DOHH2 (cell line): ENCODE results near the gene ODF2.
"Not testable (repeated sequence)": the region's sequence is repeated elsewhere in the genome, so short reads cannot be mapped to it uniquely, and the experiment has no call there.

Experiments used
- H3F3A ChIP-seq: fragments of 200-600 bp; sonication (generic), shearing (Covaris generic); 2 replicates; pipeline ENCODE4 v1.6.0; 2016; ENCODE audit warnings: antibody characterized with exemption, mild to moderate bottlenecking; ENCODE audit not compliant: control insufficient read depth, insufficient read depth
- H3K27ac ChIP-seq: fragments of 200-600 bp; sonication (generic); 2 replicates; pipeline ENCODE4 v1.5.1; 2014; ENCODE audit warnings: low read depth, mild to moderate bottlenecking, low read length, moderate library complexity
- H3K27me3 ChIP-seq: fragments of 200-600 bp; sonication (generic); 2 replicates; pipeline ENCODE4 v1.6.1; 2014; ENCODE audit warnings: mild to moderate bottlenecking, low read length, mixed read lengths; ENCODE audit not compliant: control insufficient read depth
- H3K36me3 ChIP-seq: fragments of 200-600 bp; sonication (generic); 2 replicates; pipeline ENCODE4 v1.6.1; 2014; ENCODE audit warnings: mild to moderate bottlenecking, low read length, moderate library complexity, mixed read lengths; ENCODE audit not compliant: control insufficient read depth
- H3K4me1 ChIP-seq: fragments of 200-600 bp; sonication (generic); 2 replicates; pipeline ENCODE4 v1.6.1; 2014; ENCODE audit warnings: mild to moderate bottlenecking, low read length, mixed read lengths; ENCODE audit not compliant: control insufficient read depth
- H3K4me2 ChIP-seq: fragments of 200-600 bp; sonication (generic); 2 replicates; pipeline ENCODE4 v1.6.0; 2014; ENCODE audit warnings: mild to moderate bottlenecking, low read length, moderate library complexity
- H3K4me3 ChIP-seq: fragments of 200-600 bp; sonication (generic); 2 replicates; pipeline ENCODE4 v1.5.1; 2014; ENCODE audit warnings: mild to moderate bottlenecking, low read length, mixed read lengths
- H3K79me2 ChIP-seq: fragments of 200-600 bp; sonication (generic); 2 replicates; pipeline ENCODE4 v1.6.1; 2014; ENCODE audit warnings: mild to moderate bottlenecking, low read length, mixed read lengths; ENCODE audit not compliant: control insufficient read depth
- H3K9me2 ChIP-seq: fragments of 200-600 bp; sonication (generic); replicated peaks from 2 replicates; pipeline ENCODE4 v1.6.1; 2014; ENCODE audit warnings: mild to moderate bottlenecking, low read length, mixed read lengths; ENCODE audit not compliant: control insufficient read depth
- H3K9me3 ChIP-seq: fragments of 200-600 bp; sonication (generic); 2 replicates; pipeline ENCODE4 v1.6.1; 2014; ENCODE audit warnings: antibody characterized with exemption, low read length, mixed read lengths; ENCODE audit not compliant: control insufficient read depth, insufficient read depth
- H4K20me1 ChIP-seq: fragments of 200-600 bp; sonication (generic); 2 replicates; pipeline ENCODE4 v1.6.0; 2014; ENCODE audit warnings: low read depth, mild to moderate bottlenecking, antibody characterized with exemption, low read length, moderate library complexity; ENCODE audit not compliant: control insufficient read depth, insufficient read depth
- EZH2phosphoT487 ChIP-seq: fragments of 200-600 bp; sonication (generic); IDR thresholded peaks from 2 replicates; pipeline ENCODE4 v1.6.1; 2017; ENCODE audit warnings: borderline replicate concordance, mild to moderate bottlenecking, antibody characterized with exemption, low read length, moderate library complexity, mixed read lengths
- TF ChIP-seq, protein P1 (sequence below): fragments of 200-600 bp; sonication (generic); IDR thresholded peaks from one replicate; pipeline ENCODE4 v1.5.1; 2014; ENCODE audit warnings: antibody characterized with exemption, mild to moderate bottlenecking, low read depth, low read length; ENCODE audit not compliant: poor library complexity, severe bottlenecking

Gene ODF2

GRCh38 chr9:128498911-128499310 lies 43.1 kb downstream of the ODF2 start:
- H3F3A ChIP-seq: peaks cover 11% of the 10 kb centered on the region; the same call in 1 of the 2 replicates
- peaks cover 74% of the 10 kb centered on the region for H3K36me3 ChIP-seq
- no peaks in the 10 kb centered on the region for H3K9me3 ChIP-seq
- no peak overlapping the region for H3K4me2 ChIP-seq
- no peaks in the 10 kb centered on the region for H3K9me2 ChIP-seq
- no peak overlapping the region for H3K4me3 ChIP-seq
- H4K20me1 ChIP-seq: no peaks in the 10 kb centered on the region
- no peaks in the 10 kb centered on the region for H3K79me2 ChIP-seq
- H3K4me1 ChIP-seq: peaks cover 3% of the 10 kb centered on the region
- TF ChIP-seq, protein P1, sequence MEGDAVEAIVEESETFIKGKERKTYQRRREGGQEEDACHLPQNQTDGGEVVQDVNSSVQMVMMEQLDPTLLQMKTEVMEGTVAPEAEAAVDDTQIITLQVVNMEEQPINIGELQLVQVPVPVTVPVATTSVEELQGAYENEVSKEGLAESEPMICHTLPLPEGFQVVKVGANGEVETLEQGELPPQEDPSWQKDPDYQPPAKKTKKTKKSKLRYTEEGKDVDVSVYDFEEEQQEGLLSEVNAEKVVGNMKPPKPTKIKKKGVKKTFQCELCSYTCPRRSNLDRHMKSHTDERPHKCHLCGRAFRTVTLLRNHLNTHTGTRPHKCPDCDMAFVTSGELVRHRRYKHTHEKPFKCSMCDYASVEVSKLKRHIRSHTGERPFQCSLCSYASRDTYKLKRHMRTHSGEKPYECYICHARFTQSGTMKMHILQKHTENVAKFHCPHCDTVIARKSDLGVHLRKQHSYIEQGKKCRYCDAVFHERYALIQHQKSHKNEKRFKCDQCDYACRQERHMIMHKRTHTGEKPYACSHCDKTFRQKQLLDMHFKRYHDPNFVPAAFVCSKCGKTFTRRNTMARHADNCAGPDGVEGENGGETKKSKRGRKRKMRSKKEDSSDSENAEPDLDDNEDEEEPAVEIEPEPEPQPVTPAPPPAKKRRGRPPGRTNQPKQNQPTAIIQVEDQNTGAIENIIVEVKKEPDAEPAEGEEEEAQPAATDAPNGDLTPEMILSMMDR: no peak
- TF ChIP-seq EZH2phosphoT487: no peak
- H3K27ac ChIP-seq: no peak overlapping the region
- no peaks in the 10 kb centered on the region for H3K27me3 ChIP-seq

GRCh38 chr9:128499920-128500319 lies 44.1 kb downstream of the ODF2 start:
- peaks cover 11% of the 10 kb centered on the region; the same call in 1 of the 2 replicates for H3F3A ChIP-seq
- TF ChIP-seq EZH2phosphoT487: no peak
- TF ChIP-seq, protein P1: no peak
- peaks cover 64% of the 10 kb centered on the region for H3K36me3 ChIP-seq
- no peaks in the 10 kb centered on the region for H3K9me2 ChIP-seq
- H3K79me2 ChIP-seq: peaks cover 4% of the 10 kb centered on the region
- no peaks in the 10 kb centered on the region for H4K20me1 ChIP-seq
- H3K27me3 ChIP-seq: no peaks in the 10 kb centered on the region
- no peak overlapping the region for H3K4me3 ChIP-seq
- H3K4me2 ChIP-seq: no peak overlapping the region
- no peak overlapping the region for H3K27ac ChIP-seq
- H3K4me1 ChIP-seq: peaks cover 5% of the 10 kb centered on the region
- no peaks in the 10 kb centered on the region for H3K9me3 ChIP-seq

DNA sequence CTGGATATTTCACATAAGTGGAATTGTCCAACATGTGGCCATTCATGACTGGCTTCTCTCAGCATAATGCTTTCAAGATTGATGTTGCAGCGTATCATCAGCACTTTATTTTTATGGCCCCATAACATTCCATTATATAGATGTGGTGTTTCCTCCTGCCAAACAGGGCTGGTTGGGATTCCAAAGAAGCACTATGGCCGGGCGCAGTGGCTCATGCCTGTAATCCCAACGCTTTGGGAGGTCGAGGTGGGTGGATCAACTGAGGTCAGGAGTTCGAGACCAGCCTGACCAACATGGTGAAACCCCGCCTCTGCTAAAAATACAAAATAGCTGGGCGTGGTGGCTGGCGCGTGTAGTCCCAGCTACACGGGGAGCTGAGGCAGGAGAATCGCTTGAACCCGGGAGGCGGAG lies 47.6 kb downstream of the ODF2 start:
- H4K20me1 ChIP-seq, H3K27me3 ChIP-seq, H3K9me3 ChIP-seq, H3K4me3 ChIP-seq, H3K9me2 ChIP-seq, H3K27ac ChIP-seq: not testable (repeated sequence)
- peaks cover 28% of the 10 kb centered on the region for H3K79me2 ChIP-seq
- H3K4me1 ChIP-seq: peaks cover 18% of the 10 kb centered on the region
- H3K4me2 ChIP-seq: peak overlapping the region; percentile 87
- peaks cover 35% of the 10 kb centered on the region for H3K36me3 ChIP-seq
- peaks cover 11% of the 10 kb centered on the region; the same call in 1 of the 2 replicates for H3F3A ChIP-seq

- H3K27me3 ChIP-seq: no peaks in the 10 kb centered on the region
- H3K36me3 ChIP-seq: peaks cover 35% of the 10 kb centered on the region
- peak overlapping the region; percentile 23; the same call in 1 of the 2 replicates for H3K27ac ChIP-seq
- H3K9me2 ChIP-seq: no peaks in the 10 kb centered on the region
- H3K79me2 ChIP-seq: peaks cover 28% of the 10 kb centered on the region
- peaks cover 11% of the 10 kb centered on the region; the same call in 1 of the 2 replicates for H3F3A ChIP-seq
- H3K9me3 ChIP-seq: no peaks in the 10 kb centered on the region
- H3K4me1 ChIP-seq: peaks cover 18% of the 10 kb centered on the region
- peaks cover 5% of the 10 kb centered on the region; the same call in 1 of the 2 replicates for H4K20me1 ChIP-seq
- TF ChIP-seq, protein P1: no peak
- no peak for TF ChIP-seq EZH2phosphoT487
- H3K4me3 ChIP-seq: peak overlapping the region; percentile 94
- peak overlapping the region; percentile 87 for H3K4me2 ChIP-seq
These were observed 48.1 kb downstream of the ODF2 start for GRCh38 chr9:128503870-128504269.
